Osteoblast (primary cell): ENCODE results near the gene AFF1. TPM values are rescaled to one million over a fixed set of nuclear protein-coding genes. Genes with fewer than 3 reads are reported as not detected.

Source experiments
- DNase-seq: peaks from one replicate; pipeline ENCODE4 v3.0.0; 2011; ENCODE audit warnings: low spot score, mixed read lengths; ENCODE audit not compliant: insufficient read length; ENCODE audit errors: missing footprints
- H2AFZ ChIP-seq: 2 replicates; pipeline ENCODE4 v1.6.0; 2011; ENCODE audit warnings: mild to moderate bottlenecking, low read length
- H3K27ac ChIP-seq: 2 replicates; pipeline ENCODE4 v1.5.1; 2011; ENCODE audit warnings: mild to moderate bottlenecking, low read depth, low read length, moderate library complexity
- H3K27me3 ChIP-seq: 2 replicates; pipeline ENCODE4 v1.6.0; 2012; ENCODE audit warnings: mild to moderate bottlenecking, control low read depth, inconsistent platforms, low read length, moderate library complexity; ENCODE audit not compliant: insufficient read depth
- H3K36me3 ChIP-seq: 2 replicates; pipeline ENCODE4 v1.5.1; 2011; ENCODE audit warnings: mild to moderate bottlenecking, low read length, control low read depth, moderate library complexity; ENCODE audit not compliant: insufficient read depth
- H3K4me1 ChIP-seq: 2 replicates; pipeline ENCODE4 v1.5.1; 2011; ENCODE audit warnings: mild to moderate bottlenecking, low read length, control low read depth, moderate library complexity; ENCODE audit not compliant: insufficient read depth
- H3K4me2 ChIP-seq: 2 replicates; pipeline ENCODE4 v1.6.0; 2011; ENCODE audit warnings: mild to moderate bottlenecking, low read length; ENCODE audit not compliant: insufficient read depth
- H3K4me3 ChIP-seq: fragments of 200-600 bp; sonication (generic); 3 replicates; pipeline ENCODE4 v1.5.1; 2012; ENCODE audit warnings: mild to moderate bottlenecking, low read length, inconsistent platforms; ENCODE audit not compliant: insufficient read depth
- H3K79me2 ChIP-seq: 2 replicates; pipeline ENCODE4 v1.6.0; 2012; ENCODE audit warnings: mild to moderate bottlenecking, low read length, control low read depth, inconsistent platforms; ENCODE audit not compliant: insufficient read depth
- H3K9me3 ChIP-seq: 2 replicates; pipeline ENCODE4 v1.5.1; 2011; ENCODE audit warnings: low read depth, low read length, control low read depth
- H4K20me1 ChIP-seq: 2 replicates; pipeline ENCODE4 v1.6.0; 2012; ENCODE audit warnings: mild to moderate bottlenecking, low read length, control low read depth; ENCODE audit not compliant: insufficient read depth
- total RNA-seq: library from RNA; depleted of rRNA; stranded (reverse); fragments of >200 nt; gene quantifications from 2 replicates; pipeline ENCODE4 v1.2.3, GENCODE V29; 2012
- TF ChIP-seq, protein P1 (sequence below): IDR thresholded peaks from 2 replicates; pipeline ENCODE4 v1.5.1; 2011; ENCODE audit warnings: mild to moderate bottlenecking, low read depth, low read length, moderate library complexity; ENCODE audit errors: extremely low read depth

The AFF1 gene
- total RNA-seq, 1 donor = 19.5 TPM

DNA sequence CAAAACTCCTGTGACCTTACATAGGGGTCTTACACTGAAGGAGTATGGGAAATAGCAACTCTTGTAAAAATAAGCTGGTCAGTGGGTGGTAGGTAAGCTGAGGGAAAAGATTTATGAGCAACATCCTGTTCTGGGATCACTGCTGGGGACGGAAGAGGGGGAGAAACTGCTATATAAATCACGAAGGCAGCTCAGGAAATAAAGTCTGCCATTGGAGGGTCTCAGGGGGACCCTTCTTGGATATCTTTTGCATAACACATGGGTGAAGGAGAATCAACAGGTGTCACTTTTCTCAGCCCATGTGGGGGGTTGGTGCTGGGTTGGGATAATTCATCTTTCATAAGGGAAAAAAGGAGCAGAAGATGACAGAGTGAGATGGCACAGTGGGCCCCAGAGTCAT, 33.7 kb downstream of the AFF1 start:
- TF ChIP-seq, protein P1, sequence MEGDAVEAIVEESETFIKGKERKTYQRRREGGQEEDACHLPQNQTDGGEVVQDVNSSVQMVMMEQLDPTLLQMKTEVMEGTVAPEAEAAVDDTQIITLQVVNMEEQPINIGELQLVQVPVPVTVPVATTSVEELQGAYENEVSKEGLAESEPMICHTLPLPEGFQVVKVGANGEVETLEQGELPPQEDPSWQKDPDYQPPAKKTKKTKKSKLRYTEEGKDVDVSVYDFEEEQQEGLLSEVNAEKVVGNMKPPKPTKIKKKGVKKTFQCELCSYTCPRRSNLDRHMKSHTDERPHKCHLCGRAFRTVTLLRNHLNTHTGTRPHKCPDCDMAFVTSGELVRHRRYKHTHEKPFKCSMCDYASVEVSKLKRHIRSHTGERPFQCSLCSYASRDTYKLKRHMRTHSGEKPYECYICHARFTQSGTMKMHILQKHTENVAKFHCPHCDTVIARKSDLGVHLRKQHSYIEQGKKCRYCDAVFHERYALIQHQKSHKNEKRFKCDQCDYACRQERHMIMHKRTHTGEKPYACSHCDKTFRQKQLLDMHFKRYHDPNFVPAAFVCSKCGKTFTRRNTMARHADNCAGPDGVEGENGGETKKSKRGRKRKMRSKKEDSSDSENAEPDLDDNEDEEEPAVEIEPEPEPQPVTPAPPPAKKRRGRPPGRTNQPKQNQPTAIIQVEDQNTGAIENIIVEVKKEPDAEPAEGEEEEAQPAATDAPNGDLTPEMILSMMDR = no peak
- DNase-seq = no peak
- H3K36me3 ChIP-seq = no peaks in the 10 kb centered on the region
- H3K4me2 ChIP-seq = no peak overlapping the region
- H3K4me3 ChIP-seq = no peak overlapping the region
- H3K79me2 ChIP-seq = no peaks in the 10 kb centered on the region
- H3K9me3 ChIP-seq = no peaks in the 10 kb centered on the region
- no peaks in the 10 kb centered on the region for H3K4me1 ChIP-seq
- peaks cover 9% of the 10 kb centered on the region for H4K20me1 ChIP-seq
- H3K27me3 ChIP-seq = no peaks in the 10 kb centered on the region
- no peak overlapping the region for H2AFZ ChIP-seq
- H3K27ac ChIP-seq = no peak overlapping the region

DNA sequence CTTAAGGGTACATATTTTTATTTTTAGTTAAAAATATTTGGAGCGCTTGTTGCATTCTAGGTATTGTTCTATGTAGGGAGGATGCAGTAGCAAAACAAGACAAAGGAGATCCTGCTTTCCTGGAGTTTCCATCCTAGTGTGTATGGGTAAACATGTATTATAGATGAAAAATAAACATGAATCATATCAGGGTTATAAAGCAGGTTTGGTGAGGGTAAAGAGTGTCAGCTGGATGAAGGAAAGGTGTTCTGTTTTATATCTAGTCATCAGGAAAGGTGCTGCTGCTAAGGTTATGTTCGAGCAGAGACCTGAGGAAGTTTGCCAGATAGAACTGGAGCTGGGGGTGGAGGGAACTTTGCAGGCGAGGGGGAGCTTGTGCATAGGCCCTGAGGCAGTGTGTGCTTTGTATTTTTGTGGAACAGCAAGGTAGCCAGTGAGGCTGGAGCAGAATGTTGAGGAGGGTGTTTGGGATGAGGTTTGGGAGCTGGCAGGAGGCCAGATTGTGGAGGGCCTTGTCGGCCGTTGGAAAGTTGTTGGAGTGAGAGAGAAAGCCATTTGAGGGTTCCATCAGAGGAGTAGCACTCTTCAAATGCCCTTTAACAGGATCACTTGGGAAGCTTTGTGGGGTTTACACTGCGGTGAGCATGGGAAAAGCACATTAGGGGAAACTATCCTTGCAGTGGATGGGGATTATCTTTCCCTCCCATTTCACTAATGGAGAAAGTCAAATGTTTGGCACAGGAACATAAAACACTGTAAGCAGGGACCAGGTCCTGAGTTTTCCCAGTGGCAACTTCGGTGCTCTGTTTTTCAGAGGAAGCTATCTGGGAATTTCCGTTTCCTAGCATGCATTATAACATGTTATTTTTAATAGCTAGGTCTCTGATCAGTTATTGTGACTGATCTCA, 35.9 kb downstream of the AFF1 start:
- Histone ChIP-seq H3K27ac (no peak overlapping the region), H3K9me3 (no peaks in the 10 kb centered on the region), H3K4me2 (no peak overlapping the region), H2AFZ (no peak overlapping the region), H3K4me1 (peaks cover 4% of the 10 kb centered on the region), H3K79me2 (no peaks in the 10 kb centered on the region), H3K36me3 (no peaks in the 10 kb centered on the region), H3K27me3 (no peaks in the 10 kb centered on the region), H3K4me3 (no peak overlapping the region), H4K20me1 (peaks cover 9% of the 10 kb centered on the region)
- no peak for DNase-seq
- TF ChIP-seq, protein P1 = no peak

DNA sequence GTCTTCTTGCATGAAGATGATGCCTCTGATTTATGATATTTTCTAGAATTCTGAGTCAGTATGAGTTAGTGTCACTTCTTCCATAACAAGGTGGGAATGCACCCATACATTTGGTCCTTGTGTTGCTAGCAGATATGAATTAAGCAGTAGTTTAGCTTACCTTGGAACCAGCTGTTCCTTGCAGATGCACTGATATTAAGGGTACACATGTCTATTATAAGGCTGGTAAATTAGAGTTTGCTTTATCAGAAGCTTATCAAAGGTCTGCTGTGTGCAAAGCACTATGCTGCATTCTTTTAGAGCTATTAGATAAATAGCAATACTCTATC, 36.5 kb downstream of the AFF1 start:
- H3K4me2 ChIP-seq = no peak overlapping the region
- TF ChIP-seq, protein P1 = no peak
- no peaks in the 10 kb centered on the region for H3K27me3 ChIP-seq
- peaks cover 4% of the 10 kb centered on the region for H3K4me1 ChIP-seq
- no peak overlapping the region for H3K4me3 ChIP-seq
- peaks cover 9% of the 10 kb centered on the region for H4K20me1 ChIP-seq
- no peak overlapping the region for H2AFZ ChIP-seq
- H3K9me3 ChIP-seq = no peaks in the 10 kb centered on the region
- H3K79me2 ChIP-seq = no peaks in the 10 kb centered on the region
- H3K27ac ChIP-seq = no peak overlapping the region
- no peak for DNase-seq
- no peaks in the 10 kb centered on the region for H3K36me3 ChIP-seq

DNA sequence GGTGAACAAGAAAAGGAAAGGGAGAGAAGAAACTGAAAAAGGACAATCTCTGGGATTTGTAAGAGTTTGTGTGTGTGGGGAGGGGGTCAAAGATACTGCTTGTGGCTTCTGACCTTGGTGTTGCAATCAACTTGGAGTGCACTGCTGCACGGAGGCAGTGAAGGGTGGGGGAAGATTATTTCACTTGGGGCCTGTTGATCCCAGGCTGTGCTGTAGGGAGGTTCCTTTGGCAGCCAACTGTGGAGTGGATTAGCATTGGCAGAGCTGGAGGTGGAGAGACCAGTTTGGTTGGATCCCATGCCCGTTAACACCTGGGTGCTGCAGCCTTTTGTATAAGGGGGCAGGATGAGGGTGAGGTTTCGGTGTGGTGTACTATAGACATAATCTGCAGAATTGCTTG, 38.2 kb downstream of the AFF1 start:
- Histone ChIP-seq H3K4me2 (no peak overlapping the region), H3K79me2 (no peaks in the 10 kb centered on the region), H3K4me3 (no peak overlapping the region), H2AFZ (no peak overlapping the region), H3K36me3 (no peaks in the 10 kb centered on the region), H3K27me3 (no peaks in the 10 kb centered on the region), H4K20me1 (peaks cover 9% of the 10 kb centered on the region), H3K4me1 (peaks cover 12% of the 10 kb centered on the region), H3K9me3 (no peaks in the 10 kb centered on the region), H3K27ac (no peak overlapping the region)
- TF ChIP-seq, protein P1 = no peak
- no peak for DNase-seq
